Subcutaneous abdominal adipose tissue (tissue), 5 donors: ENCODE results near the gene PIP5K1A.
A peak's percentile ranks its signal among the peaks of the same experiment; 100 is the strongest.
"Not testable (repeated sequence)": the region's sequence is repeated elsewhere in the genome, so short reads cannot be mapped to it uniquely, and the experiment has no call there.

Experiments used
- H3K27ac ChIP-seq: one replicate; pipeline ENCODE4 v1.7.0; 2013; ENCODE audit warnings: low read depth, mild to moderate bottlenecking, inconsistent platforms, low read length, moderate library complexity
- H3K27me3 ChIP-seq, 5 donors: one replicate each; pipeline ENCODE4 v1.7.0; 2013; ENCODE audit warnings: low read length in 5 of 5, inconsistent platforms in 1 of 5; ENCODE audit not compliant: control insufficient read depth in 5 of 5, insufficient read depth in 4 of 5
- H3K36me3 ChIP-seq, 5 donors: one replicate each; pipeline ENCODE4 v1.7.0; 2013; ENCODE audit warnings: low read length in 5 of 5; ENCODE audit not compliant: control insufficient read depth in 5 of 5, insufficient read depth in 5 of 5
- H3K4me1 ChIP-seq, 5 donors: one replicate each; pipeline ENCODE4 v1.7.0; 2013; ENCODE audit warnings: low read length in 5 of 5, mild to moderate bottlenecking in 3 of 5, moderate library complexity in 1 of 5; ENCODE audit not compliant: control insufficient read depth in 5 of 5, insufficient read depth in 5 of 5
- H3K4me3 ChIP-seq, 5 donors: one replicate each; pipeline ENCODE4 v1.7.0; 2013; ENCODE audit warnings: low read length in 5 of 5, low read depth in 1 of 5
- H3K9ac ChIP-seq, 5 donors: one replicate each; pipeline ENCODE4 v1.7.0; 2013; ENCODE audit warnings: low read length in 5 of 5, mild to moderate bottlenecking in 4 of 5, moderate library complexity in 3 of 5
- H3K9me3 ChIP-seq, 5 donors: one replicate each; pipeline ENCODE4 v1.7.0; 2013; ENCODE audit warnings: low read length in 5 of 5; ENCODE audit not compliant: control insufficient read depth in 5 of 5
- donor health status: healthy.
- donor health status: healthy.
- donor health status: healthy.
- donor health status: healthy.
- donor health status: healthy.

Gene PIP5K1A

DNA sequence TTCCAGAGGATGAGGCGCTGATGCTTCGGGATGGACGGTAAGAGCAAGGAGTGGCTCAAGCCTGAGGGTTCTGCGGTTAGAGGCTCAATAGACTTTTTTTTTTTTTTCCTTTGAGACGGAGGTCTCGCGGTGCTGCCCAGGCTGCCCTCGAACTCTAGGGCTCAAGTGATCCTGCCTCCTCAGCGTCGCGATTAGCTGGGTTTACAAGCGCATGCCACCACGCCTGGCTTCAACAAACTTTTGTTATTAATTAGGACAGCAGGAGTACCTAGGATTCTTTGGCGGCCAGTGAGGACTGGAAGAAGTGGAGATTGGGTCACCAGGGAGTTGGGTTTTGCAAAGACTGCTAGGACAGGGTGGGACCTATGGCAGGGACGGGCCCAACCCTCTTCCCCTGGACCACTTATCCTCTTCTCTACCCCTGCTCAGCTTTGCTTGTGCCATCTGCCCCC is 31.8 kb upstream of the PIP5K1A start:
- Histone ChIP-seq H3K9ac (peak overlapping the region; percentile 49 to 96 (median 91)), H3K4me3 (peak overlapping the region; percentile 88 to 99 (median 94)), H3K36me3 (peaks cover 0 to 41% (median 34%) of the 10 kb centered on the region in 5 donors), H3K4me1 (peaks cover 5 to 31% (median 29%) of the 10 kb centered on the region in 5 donors), H3K27me3 (no peaks in the 10 kb centered on the region), H3K27ac (peak overlapping the region; percentile 86), H3K9me3 (no peaks in the 10 kb centered on the region)

GRCh38 chr1:151167116-151167515 is 31.2 kb upstream of the PIP5K1A start:
- no peak overlapping the region for H3K27ac ChIP-seq
- H3K4me3 ChIP-seq, result peak overlapping the region in 4 of 5 donors; percentile 88 to 99 (median 94)
- H3K4me1 ChIP-seq, result peaks cover 5 to 31% (median 29%) of the 10 kb centered on the region in 5 donors
- H3K27me3 ChIP-seq, result no peaks in the 10 kb centered on the region
- no peaks in the 10 kb centered on the region for H3K9me3 ChIP-seq
- peaks cover 0 to 42% (median 31%) of the 10 kb centered on the region in 5 donors for H3K36me3 ChIP-seq
- peak overlapping the region in 4 of 5 donors; percentile 86 to 96 (median 92) for H3K9ac ChIP-seq

DNA sequence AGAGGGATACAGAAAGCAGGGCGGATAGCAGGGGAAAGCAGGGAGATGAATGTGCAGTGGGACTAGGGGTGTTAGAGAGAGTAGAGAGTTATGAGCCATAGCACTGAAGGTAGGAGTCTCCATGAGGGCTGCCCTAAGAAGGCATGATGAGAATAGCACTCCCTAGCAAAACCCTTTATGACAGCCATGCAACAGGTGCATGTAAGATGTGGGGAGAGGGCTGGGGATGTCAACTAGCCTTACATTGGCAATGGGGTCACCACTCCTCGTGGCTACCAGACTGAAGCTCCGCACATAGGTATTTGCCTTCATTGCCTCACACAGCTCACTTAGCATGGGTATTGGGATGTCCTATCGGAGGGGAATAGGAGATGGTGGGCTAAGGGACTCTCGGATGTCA is 27.2 kb upstream of the PIP5K1A start:
- Histone ChIP-seq H3K9me3 (no peaks in the 10 kb centered on the region), H3K4me1 (peaks cover 5 to 26% (median 23%) of the 10 kb centered on the region in 5 donors), H3K9ac (no peak overlapping the region), H3K27me3 (no peaks in the 10 kb centered on the region), H3K27ac (no peak overlapping the region), H3K4me3 (no peak overlapping the region), H3K36me3 (peaks cover under 1 to 68% (median 55%) of the 10 kb centered on the region in 5 donors)

- H3K27ac ChIP-seq, result peak overlapping the region; percentile 54
- peak overlapping the region in 4 of 5 donors; percentile 1 to 44 (median 30) for H3K9ac ChIP-seq
- H3K9me3 ChIP-seq, result no peaks in the 10 kb centered on the region
- no peak overlapping the region for H3K4me3 ChIP-seq
- no peaks in the 10 kb centered on the region for H3K27me3 ChIP-seq
- peaks cover 7 to 83% (median 70%) of the 10 kb centered on the region in 5 donors for H3K36me3 ChIP-seq
- H3K4me1 ChIP-seq, result peaks cover 0 to 14% (median 12%) of the 10 kb centered on the region in 5 donors
Observed at GRCh38 chr1:151175041-151175741, 23.2 kb upstream of the PIP5K1A start.

DNA sequence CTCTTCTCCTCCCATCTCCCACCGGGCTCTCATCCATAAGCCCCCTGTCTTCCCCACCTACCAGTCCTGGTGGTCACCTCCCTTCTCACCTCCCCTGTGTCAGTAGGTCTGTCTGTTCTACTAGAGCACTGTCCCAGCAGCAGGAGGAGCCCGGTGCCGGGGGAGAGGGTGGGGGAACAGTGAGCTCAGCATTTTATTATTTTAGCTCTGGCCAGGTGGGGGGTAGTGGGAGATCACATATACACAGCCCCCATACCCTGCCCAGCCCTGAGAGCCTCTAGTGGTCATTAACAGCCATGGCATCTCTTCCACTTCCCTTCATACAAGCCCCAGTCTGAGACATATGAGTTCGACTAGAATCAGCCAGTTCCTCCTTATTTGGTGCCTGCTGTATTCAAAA is 22.5 kb upstream of the PIP5K1A start, which contains the start of gene TMOD4:
TMOD4 (minus strand) TSS at position 119 of the 400 bp plus-strand sequence. CDS start 1,106 bp downstream, outside the sequence.
- Histone ChIP-seq H3K27me3 (no peaks in the 10 kb centered on the region), H3K9ac (peak within 1 kb of the TSS in 4 of 5 donors; percentile 1 to 44 (median 30)), H3K4me1 (peaks cover 0 to 14% (median 12%) of the 10 kb centered on the region in 5 donors), H3K4me3 (no peak within 1 kb of the TSS), H3K27ac (peak within 1 kb of the TSS; percentile 54), H3K9me3 (no peaks in the 10 kb centered on the region), H3K36me3 (peaks cover 7 to 83% (median 70%) of the 10 kb centered on the region in 5 donors)

DNA sequence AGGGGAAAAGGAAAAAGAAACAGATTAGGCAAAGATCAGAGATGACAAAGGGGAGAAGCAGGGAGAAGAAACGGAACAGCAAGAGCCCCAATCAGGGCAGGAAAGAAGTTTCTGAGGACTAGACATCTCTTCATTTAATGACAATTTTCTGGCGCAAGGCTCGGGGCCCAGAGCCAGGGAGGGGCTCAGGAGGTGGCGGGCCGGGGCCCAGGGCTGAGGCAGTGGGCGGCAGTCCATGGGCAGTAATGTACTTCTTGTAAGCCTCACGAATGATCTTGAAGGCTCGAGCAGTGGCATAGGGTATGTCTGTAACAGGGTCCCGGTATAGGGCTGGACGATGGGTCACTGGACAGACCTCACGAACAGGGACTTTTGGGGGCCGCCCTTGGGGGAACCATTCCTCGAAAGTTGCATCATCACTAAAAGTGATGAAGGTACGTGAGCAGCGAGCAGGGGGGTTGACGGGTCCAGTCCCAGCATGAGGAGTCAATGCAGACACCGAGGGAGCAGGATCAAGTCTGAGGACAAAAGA is 21.8 kb upstream of the PIP5K1A start:
- Histone ChIP-seq H3K4me3 (no peak overlapping the region), H3K36me3 (peaks cover 9 to 83% (median 72%) of the 10 kb centered on the region in 5 donors), H3K9me3 (no peaks in the 10 kb centered on the region), H3K27ac (no peak overlapping the region), H3K27me3 (no peaks in the 10 kb centered on the region), H3K9ac (no peak overlapping the region), H3K4me1 (peaks cover 0 to 14% (median 12%) of the 10 kb centered on the region in 5 donors)

GRCh38 chr1:151184211-151184610 is 14.1 kb upstream of the PIP5K1A start:
- Histone ChIP-seq H3K9ac (no peak overlapping the region), H3K4me3 (no peak overlapping the region), H3K9me3 (no peaks in the 10 kb centered on the region), H3K27ac (no peak overlapping the region), H3K4me1 (peaks cover 2 to 21% (median 14%) of the 10 kb centered on the region in 5 donors), H3K36me3 (peaks cover 20 to 63% (median 52%) of the 10 kb centered on the region in 5 donors), H3K27me3 (no peaks in the 10 kb centered on the region)

DNA sequence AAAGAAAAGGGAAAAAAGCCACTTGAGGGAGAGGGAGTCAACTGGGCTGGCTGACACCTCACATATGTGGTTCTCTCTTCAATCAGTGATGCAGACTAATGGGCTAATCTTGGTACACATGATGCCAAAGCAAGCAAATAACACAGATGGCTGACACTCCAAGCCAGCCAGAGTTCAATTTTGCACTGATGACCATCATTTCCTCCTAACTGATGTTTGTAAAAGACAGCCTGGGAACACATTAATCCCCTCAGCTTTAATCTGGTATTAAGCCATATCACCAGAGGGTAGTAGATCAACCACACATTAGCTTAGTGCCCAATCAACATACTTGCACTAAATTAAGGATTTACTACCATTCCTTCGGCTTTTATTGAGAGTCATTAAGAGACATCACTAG is 11.1 kb upstream of the PIP5K1A start:
- Histone ChIP-seq H3K4me3 (no peak overlapping the region), H3K4me1 (peaks cover 2 to 31% (median 21%) of the 10 kb centered on the region in 5 donors), H3K27me3 (no peaks in the 10 kb centered on the region), H3K27ac (no peak overlapping the region), H3K36me3 (peaks cover 17 to 33% (median 28%) of the 10 kb centered on the region in 5 donors), H3K9ac (peak overlapping the region in 4 of 5 donors; percentile 4 to 46 (median 32)), H3K9me3 (no peaks in the 10 kb centered on the region)

- Histone ChIP-seq H3K4me1 (peaks cover 2 to 31% (median 21%) of the 10 kb centered on the region in 5 donors), H3K27ac (peak overlapping the region; percentile 93)
Observed at GRCh38 chr1:151188667-151189066, 9.7 kb upstream of the PIP5K1A start.

More at GRCh38 chr1:151188667-151189066, 9.7 kb upstream of the PIP5K1A start:
- peak overlapping the region; percentile 82 to 97 (median 85) for H3K4me3 ChIP-seq
- not testable (repeated sequence) for H3K9me3 ChIP-seq, H3K27me3 ChIP-seq
- H3K9ac ChIP-seq, result peak overlapping the region; percentile 88 to 99 (median 92)
- H3K36me3 ChIP-seq, result peaks cover 9 to 20% (median 18%) of the 10 kb centered on the region in 5 donors
